ENCODE results near the gene CYP27C1. TPM values are rescaled to one million over a fixed set of nuclear protein-coding genes. Genes with fewer than 3 reads are reported as not detected.

The CYP27C1 gene
- total RNA-seq, 4 donors from 2014 or later: not detected

DNA sequence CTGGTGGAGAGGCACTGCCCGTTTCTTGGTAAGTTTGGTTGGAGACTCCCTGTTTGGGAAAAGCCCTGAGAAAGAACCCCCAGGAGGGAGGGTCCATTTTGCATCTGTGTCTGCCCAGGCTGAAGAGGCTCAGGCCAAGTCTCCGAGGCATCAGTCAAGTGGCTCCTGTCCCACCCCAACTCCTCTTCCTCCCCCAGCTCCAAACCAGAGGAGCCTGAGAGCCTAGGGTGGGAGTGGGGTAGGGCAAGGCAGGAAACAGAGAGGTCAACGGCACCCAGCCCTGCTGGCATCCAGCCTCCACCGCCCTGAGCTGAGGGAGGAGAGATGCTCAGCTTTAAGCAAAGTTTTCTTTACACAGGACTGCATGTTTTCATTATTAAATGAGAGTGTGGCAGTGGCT is 38.2 kb downstream of the CYP27C1 start:
- intact Hi-C loops (cut with DNase I; ENCODE audit: low total_unique reads) (no loop called here), in situ Hi-C loops (cut with MboI; ENCODE audit: low sequenced_read_pairs in 4 of 4) (no loop called here)
- TF ChIP-seq, protein P1, sequence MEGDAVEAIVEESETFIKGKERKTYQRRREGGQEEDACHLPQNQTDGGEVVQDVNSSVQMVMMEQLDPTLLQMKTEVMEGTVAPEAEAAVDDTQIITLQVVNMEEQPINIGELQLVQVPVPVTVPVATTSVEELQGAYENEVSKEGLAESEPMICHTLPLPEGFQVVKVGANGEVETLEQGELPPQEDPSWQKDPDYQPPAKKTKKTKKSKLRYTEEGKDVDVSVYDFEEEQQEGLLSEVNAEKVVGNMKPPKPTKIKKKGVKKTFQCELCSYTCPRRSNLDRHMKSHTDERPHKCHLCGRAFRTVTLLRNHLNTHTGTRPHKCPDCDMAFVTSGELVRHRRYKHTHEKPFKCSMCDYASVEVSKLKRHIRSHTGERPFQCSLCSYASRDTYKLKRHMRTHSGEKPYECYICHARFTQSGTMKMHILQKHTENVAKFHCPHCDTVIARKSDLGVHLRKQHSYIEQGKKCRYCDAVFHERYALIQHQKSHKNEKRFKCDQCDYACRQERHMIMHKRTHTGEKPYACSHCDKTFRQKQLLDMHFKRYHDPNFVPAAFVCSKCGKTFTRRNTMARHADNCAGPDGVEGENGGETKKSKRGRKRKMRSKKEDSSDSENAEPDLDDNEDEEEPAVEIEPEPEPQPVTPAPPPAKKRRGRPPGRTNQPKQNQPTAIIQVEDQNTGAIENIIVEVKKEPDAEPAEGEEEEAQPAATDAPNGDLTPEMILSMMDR (IDR thresholded peaks at IDR 0.05 in 4 of 5, conservative IDR thresholded peaks at IDR 0.05 in 1 of 5): no peak
- TF ChIP-seq POLR2A (IDR thresholded peaks at IDR 0.05): no peak
- H3K4me3 ChIP-seq: no peak overlapping the region
- no peaks in the 10 kb centered on the region for H3K4me1 ChIP-seq
- DNase-seq (peak in 1 of 2 donors; percentile 7), ATAC-seq (no peak)
- H3K36me3 ChIP-seq: no peaks in the 10 kb centered on the region
- no peaks in the 10 kb centered on the region for H3K9me3 ChIP-seq
- H3K27ac ChIP-seq: no peak overlapping the region
- no peaks in the 10 kb centered on the region for H3K27me3 ChIP-seq

DNA sequence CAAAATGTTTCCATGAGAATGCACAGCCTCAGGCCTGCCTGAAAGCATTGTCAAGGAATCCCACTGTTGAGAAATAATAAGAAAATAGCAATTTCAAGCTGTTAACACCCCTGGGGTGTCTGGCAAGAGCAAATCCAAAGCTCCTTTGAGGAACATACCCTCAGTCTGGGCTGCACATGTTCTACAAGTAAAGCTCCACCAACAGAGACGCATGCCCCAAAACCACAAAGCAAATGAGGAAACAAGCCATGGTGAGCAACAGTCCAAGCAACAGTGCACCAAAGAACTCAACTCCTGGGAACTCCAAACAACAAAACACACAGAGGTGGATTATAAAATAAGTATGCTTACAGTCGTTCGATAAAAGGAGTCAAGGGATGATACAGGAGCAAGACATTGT is 40.3 kb downstream of the CYP27C1 start:
- Histone ChIP-seq H3K27ac (no peak overlapping the region), H3K4me1 (peaks cover 13 to 14% of the 10 kb centered on the region in 2 donors), H3K9me3 (no peaks in the 10 kb centered on the region), H3K36me3 (no peaks in the 10 kb centered on the region), H3K27me3 (no peaks in the 10 kb centered on the region), H3K4me3 (no peak overlapping the region)
- in situ Hi-C loops (cut with MboI; ENCODE audit: low sequenced_read_pairs in 4 of 4): no loop called here
- DNase-seq (no peak), ATAC-seq (no peak)
- TF ChIP-seq, protein P1 (IDR thresholded peaks at IDR 0.05 in 4 of 5, conservative IDR thresholded peaks at IDR 0.05 in 1 of 5): no peak
- no peak for TF ChIP-seq POLR2A (IDR thresholded peaks at IDR 0.05)
- intact Hi-C loops (cut with DNase I; ENCODE audit: low total_unique reads): no loop called here

DNA sequence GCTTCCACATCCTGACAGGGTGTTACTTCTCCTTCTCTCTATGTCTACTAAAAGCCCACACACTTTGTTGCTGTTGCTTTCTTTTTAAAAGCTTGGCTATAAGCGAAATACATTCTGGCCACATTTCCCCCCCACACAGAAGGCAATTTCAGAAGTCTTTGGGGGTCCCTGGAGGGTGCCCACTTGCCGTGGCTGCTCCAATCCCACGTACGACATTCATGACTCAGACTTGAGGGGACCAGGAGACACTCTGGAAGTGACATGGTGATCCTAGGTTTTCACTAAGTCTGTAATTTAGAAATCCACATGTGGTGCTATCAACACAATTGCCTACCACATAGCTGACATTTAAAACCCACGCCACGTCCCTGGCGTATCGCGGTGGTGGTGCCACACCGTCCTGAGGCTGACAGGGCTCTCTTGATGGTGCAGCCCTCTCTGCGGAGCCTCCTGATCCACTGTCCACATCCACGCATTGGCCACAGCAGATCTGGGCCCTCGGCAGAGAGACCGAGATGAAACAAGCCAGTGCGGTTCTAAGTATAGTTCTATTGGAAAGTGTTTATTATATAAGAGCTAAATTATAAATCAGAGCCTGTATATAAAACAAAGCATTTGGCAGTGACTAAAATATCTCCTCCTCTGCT is 42.4 kb downstream of the CYP27C1 start:
- H3K27me3 ChIP-seq: no peaks in the 10 kb centered on the region
- ATAC-seq (no peak), DNase-seq (peak in 1 of 2 donors; percentile 9)
- H3K4me3 ChIP-seq: no peak overlapping the region
- no peaks in the 10 kb centered on the region for H3K9me3 ChIP-seq
- no peak for TF ChIP-seq POLR2A (IDR thresholded peaks at IDR 0.05)
- TF ChIP-seq, protein P1 (IDR thresholded peaks at IDR 0.05 in 4 of 5, conservative IDR thresholded peaks at IDR 0.05 in 1 of 5): no peak
- no peak overlapping the region for H3K27ac ChIP-seq
- in situ Hi-C loops (cut with MboI; ENCODE audit: low sequenced_read_pairs in 4 of 4): no loop called here
- intact Hi-C loops (cut with DNase I; ENCODE audit: low total_unique reads): no loop called here
- peaks cover 29 to 32% of the 10 kb centered on the region in 2 donors for H3K4me1 ChIP-seq
- H3K36me3 ChIP-seq: no peaks in the 10 kb centered on the region

DNA sequence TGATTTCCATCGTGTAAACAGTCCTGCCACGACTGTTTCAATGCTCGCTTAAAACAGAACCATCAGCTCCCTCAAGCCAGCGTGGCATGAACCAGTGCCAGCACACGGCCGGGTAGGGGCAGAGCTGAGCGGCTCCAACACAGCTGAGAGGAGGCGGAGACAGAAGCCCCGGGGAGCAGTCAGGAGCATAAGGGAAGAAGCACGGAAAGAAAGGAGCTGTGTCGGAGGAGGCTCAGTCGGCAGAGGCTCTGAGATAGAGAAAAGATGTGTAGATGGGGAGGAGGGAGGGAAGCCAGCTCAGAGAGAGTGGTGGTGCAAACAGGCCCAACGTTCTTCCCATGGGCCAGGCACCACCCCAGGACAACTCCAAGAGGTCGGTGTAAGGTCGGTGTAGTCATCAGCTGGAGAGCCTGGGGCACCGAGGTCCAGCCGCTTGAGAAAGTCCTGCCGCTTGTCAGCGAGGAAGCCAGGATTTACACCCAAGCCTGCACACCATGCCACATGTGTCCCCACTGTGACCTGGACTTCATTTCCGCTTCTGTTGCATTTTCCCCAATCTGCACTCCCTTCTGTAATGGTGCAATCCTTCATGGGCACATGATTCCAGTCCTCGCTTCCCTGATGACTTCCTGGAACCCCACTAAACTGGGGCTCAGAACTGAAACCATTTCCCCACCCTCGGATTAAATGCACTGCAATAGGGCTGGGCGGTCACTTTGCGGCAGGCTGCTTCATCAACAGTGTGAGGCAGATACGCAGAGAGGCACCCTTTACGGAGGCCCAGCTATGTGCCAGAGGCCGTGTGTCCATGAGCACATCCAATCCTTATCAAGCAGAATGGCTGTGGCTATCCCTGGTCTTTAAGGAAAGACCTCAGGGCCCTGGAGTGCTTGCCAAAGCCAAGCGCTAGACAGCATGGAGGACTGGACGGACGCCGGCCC is 43.5 kb downstream of the CYP27C1 start:
- no peak overlapping the region for H3K4me3 ChIP-seq
- no peaks in the 10 kb centered on the region for H3K27me3 ChIP-seq
- peaks cover 31 to 34% of the 10 kb centered on the region in 2 donors for H3K4me1 ChIP-seq
- ATAC-seq (peak; percentile 7 to 15), DNase-seq (peak in 1 of 2 donors; percentile 56)
- H3K36me3 ChIP-seq: no peaks in the 10 kb centered on the region
- peak overlapping the region; percentile 46 to 61 (median 58) for H3K27ac ChIP-seq
- intact Hi-C loops (cut with DNase I; ENCODE audit: low total_unique reads) (no loop called here), in situ Hi-C loops (cut with MboI; ENCODE audit: low sequenced_read_pairs in 4 of 4) (no loop called here)
- no peak for TF ChIP-seq POLR2A (IDR thresholded peaks at IDR 0.05)
- TF ChIP-seq, protein P1 (IDR thresholded peaks at IDR 0.05 in 4 of 5, conservative IDR thresholded peaks at IDR 0.05 in 1 of 5): no peak
- H3K9me3 ChIP-seq: no peaks in the 10 kb centered on the region
